Activated CD4-positive, alpha-beta memory T cell treated with anti-CD3 and anti-CD28 coated beads, Interleukin-2, amount 10 ng/mL, durations not matched to agents 7 days and 5 days (primary cell): ENCODE data around the gene DCLK1. TPM values are rescaled to one million over a fixed set of nuclear protein-coding genes. Genes with fewer than 3 reads are reported as not detected.

Experiments used
- CTCF ChIA-PET: fragments of 350-600 bp; sonication (Branson Sonifier 250); formaldehyde crosslinking; loops from one replicate; lab custom pipeline; 2021; ENCODE audit warnings: antibody characterized with exemption, inconsistent platforms; lab: Charles Lee
- POLR2A ChIA-PET: fragments of 350-600 bp; sonication (Branson Sonifier 250); formaldehyde crosslinking; loops from one replicate; lab custom pipeline; 2021; ENCODE audit warnings: antibody characterized with exemption; lab: Charles Lee
- DNase-seq: peaks from one replicate; pipeline ENCODE4 v3.0.0-alpha.2; 2020
- H3K27ac Mint-ChIP-seq: one replicate; pipeline ENCODE4 v1.8.0; 2021; ENCODE audit warnings: mild to moderate bottlenecking, mixed read lengths
- H3K27me3 Mint-ChIP-seq: one replicate; pipeline ENCODE4 v1.8.0; 2021; ENCODE audit warnings: mixed read lengths
- H3K36me3 Mint-ChIP-seq: one replicate; pipeline ENCODE4 v1.8.0; 2021; ENCODE audit warnings: low read depth, mixed read lengths
- H3K4me1 Mint-ChIP-seq: one replicate; pipeline ENCODE4 v1.8.0; 2021; ENCODE audit warnings: mixed read lengths
- H3K4me3 Mint-ChIP-seq: one replicate; pipeline ENCODE4 v1.8.0; 2021; ENCODE audit warnings: mild to moderate bottlenecking, mixed read lengths
- H3K9me3 Mint-ChIP-seq: one replicate; pipeline ENCODE4 v1.8.0; 2021; ENCODE audit warnings: mixed read lengths
- total RNA-seq, 2 experiments: library from RNA; stranded (reverse); gene quantifications; one replicate each; pipeline ENCODE4 v1.2.3, GENCODE V29; 2021

The DCLK1 gene
- total RNA-seq, 2 experiments from 2014 or later = not detected

GRCh38 chr13:35731471-35731870 lies 399.7 kb downstream of the DCLK1 start:
- Mint-ChIP-seq H3K9me3 (peaks cover 4% of the 10 kb centered on the region), H3K27ac (no peak overlapping the region), H3K27me3 (no peaks in the 10 kb centered on the region), H3K4me1 (no peaks in the 10 kb centered on the region), H3K4me3 (no peak overlapping the region), H3K36me3 (no peaks in the 10 kb centered on the region)
- no peak for DNase-seq
- ChIA-PET POLR2A (no interaction called here), CTCF (no interaction called here)

GRCh38 chr13:35729926-35730627 lies 401.1 kb downstream of the DCLK1 start:
- CTCF ChIA-PET = no interaction called here
- no peaks in the 10 kb centered on the region for H3K27me3 Mint-ChIP-seq
- POLR2A ChIA-PET = no interaction called here

GRCh38 chr13:35727881-35728280 lies 403.3 kb downstream of the DCLK1 start:
- DNase-seq = no peak
- CTCF ChIA-PET = no interaction called here

More at GRCh38 chr13:35729926-35730627, 401.1 kb downstream of the DCLK1 start:
- H3K36me3 Mint-ChIP-seq = no peaks in the 10 kb centered on the region
- no peak overlapping the region for H3K27ac Mint-ChIP-seq
- no peak for DNase-seq
- no peaks in the 10 kb centered on the region for H3K4me1 Mint-ChIP-seq
- no peak overlapping the region for H3K4me3 Mint-ChIP-seq
- H3K9me3 Mint-ChIP-seq = peaks cover 4% of the 10 kb centered on the region

GRCh38 chr13:35724446-35724845 lies 406.7 kb downstream of the DCLK1 start:
- Mint-ChIP-seq H3K27me3 (no peaks in the 10 kb centered on the region), H3K36me3 (no peaks in the 10 kb centered on the region), H3K4me1 (no peaks in the 10 kb centered on the region), H3K9me3 (no peaks in the 10 kb centered on the region), H3K4me3 (no peak overlapping the region), H3K27ac (no peak overlapping the region)
- DNase-seq = no peak
- ChIA-PET CTCF (interaction anchor here (1.1 kb wide), 1 partner anchor 37 kb away, joined by 3 read pairs; no protein-coding TSS in a partner anchor), POLR2A (no interaction called here)

More at GRCh38 chr13:35727881-35728280, 403.3 kb downstream of the DCLK1 start:
- peaks cover 4% of the 10 kb centered on the region for H3K9me3 Mint-ChIP-seq
- no peaks in the 10 kb centered on the region for H3K4me1 Mint-ChIP-seq
- H3K27ac Mint-ChIP-seq = no peak overlapping the region
- H3K4me3 Mint-ChIP-seq = no peak overlapping the region
- no peaks in the 10 kb centered on the region for H3K36me3 Mint-ChIP-seq
- POLR2A ChIA-PET = no interaction called here
- no peaks in the 10 kb centered on the region for H3K27me3 Mint-ChIP-seq

- H3K27me3 Mint-ChIP-seq = no peaks in the 10 kb centered on the region
- POLR2A ChIA-PET = no interaction called here
- H3K4me1 Mint-ChIP-seq = no peaks in the 10 kb centered on the region
- no peaks in the 10 kb centered on the region for H3K9me3 Mint-ChIP-seq
- no peak overlapping the region for H3K27ac Mint-ChIP-seq
- no peaks in the 10 kb centered on the region for H3K36me3 Mint-ChIP-seq
- H3K4me3 Mint-ChIP-seq = no peak overlapping the region
- CTCF ChIA-PET = interaction anchor here (1.1 kb wide), 1 partner anchor 36 kb away, joined by 3 read pairs; no protein-coding TSS in a partner anchor
- DNase-seq = no peak
Observed at GRCh38 chr13:35723821-35724220, 407.4 kb downstream of the DCLK1 start.

- H3K4me3 Mint-ChIP-seq = no peak overlapping the region
Observed at GRCh38 chr13:35723053-35723461, 408.1 kb downstream of the DCLK1 start.

GRCh38 chr13:35722458-35723052 lies 408.6 kb downstream of the DCLK1 start:
- Mint-ChIP-seq H3K27me3 (no peaks in the 10 kb centered on the region), H3K9me3 (no peaks in the 10 kb centered on the region), H3K4me1 (no peaks in the 10 kb centered on the region), H3K27ac (no peak overlapping the region), H3K4me3 (no peak overlapping the region), H3K36me3 (no peaks in the 10 kb centered on the region)
- DNase-seq = no peak
- ChIA-PET POLR2A (no interaction called here), CTCF (interaction anchor here (1.6 kb wide), 1 partner anchor 67 kb away, joined by 3 read pairs; no protein-coding TSS in a partner anchor)

More at GRCh38 chr13:35723053-35723461, 408.1 kb downstream of the DCLK1 start:
- no peak for DNase-seq
- Mint-ChIP-seq H3K27ac (no peak overlapping the region), H3K4me1 (no peaks in the 10 kb centered on the region), H3K9me3 (no peaks in the 10 kb centered on the region), H3K27me3 (no peaks in the 10 kb centered on the region), H3K36me3 (no peaks in the 10 kb centered on the region)
- ChIA-PET POLR2A (no interaction called here), CTCF (no interaction called here)

GRCh38 chr13:35720690-35721554 lies 410.3 kb downstream of the DCLK1 start:
- POLR2A ChIA-PET = no interaction called here
- no peak overlapping the region for H3K27ac Mint-ChIP-seq
- H3K27me3 Mint-ChIP-seq = no peaks in the 10 kb centered on the region
- peak; percentile 26 for DNase-seq
- CTCF ChIA-PET = interaction anchor here (1.6 kb wide), 1 partner anchor 68 kb away, joined by 3 read pairs; no protein-coding TSS in a partner anchor
- no peak overlapping the region for H3K4me3 Mint-ChIP-seq
- no peaks in the 10 kb centered on the region for H3K36me3 Mint-ChIP-seq
- H3K9me3 Mint-ChIP-seq = no peaks in the 10 kb centered on the region
- no peaks in the 10 kb centered on the region for H3K4me1 Mint-ChIP-seq

- Mint-ChIP-seq H3K27me3 (no peaks in the 10 kb centered on the region), H3K27ac (no peak overlapping the region), H3K9me3 (no peaks in the 10 kb centered on the region), H3K36me3 (no peaks in the 10 kb centered on the region), H3K4me1 (no peaks in the 10 kb centered on the region), H3K4me3 (no peak overlapping the region)
- POLR2A ChIA-PET = no interaction called here
- DNase-seq = no peak
- CTCF ChIA-PET = no interaction called here
Observed at GRCh38 chr13:35720290-35720689, 410.9 kb downstream of the DCLK1 start.

Other genes starting within 250 kb of the DCLK1 start
- not detected for gene SOHLH2, start 83.2 kb upstream of the DCLK1 start, total RNA-seq
- gene CCDC169, start 166.4 kb upstream of the DCLK1 start, total RNA-seq = under 1 TPM; 0.13 to 0.25 TPM
- gene SPART, start 215.0 kb upstream of the DCLK1 start, total RNA-seq = 10 to 100 TPM; 23.6 to 24.0 TPM